H1 (cell line): ENCODE data around the gene CRYGS. TPM values are rescaled to one million over a fixed set of nuclear protein-coding genes. Genes with fewer than 3 reads are reported as not detected.
A peak's percentile ranks its signal among the peaks of the same experiment; 100 is the strongest.
"Not testable (repeated sequence)": the region's sequence is repeated elsewhere in the genome, so short reads cannot be mapped to it uniquely, and the experiment has no call there.

Experiments
- CTCF ChIA-PET: fragments of 300-600 bp; sonication (Branson Sonifier 250); formaldehyde crosslinking; loops from one replicate; lab custom pipeline; 2021; ENCODE audit not compliant: partially characterized antibody; lab: Charles Lee
- POLR2A ChIA-PET: fragments of 300-600 bp; sonication (Branson Sonifier 250); formaldehyde crosslinking; loops from one replicate; lab custom pipeline; 2021; ENCODE audit warnings: inconsistent platforms; ENCODE audit not compliant: partially characterized antibody; lab: Charles Lee
- DNase-seq, 2 experiments: peaks; one replicate each; pipeline versions ENCODE4 v3.0.0 to v3.0.0-alpha.2; 2010 to 2022; ENCODE audit warnings: low spot score in 2 of 2, low read depth in 1 of 2, mixed read lengths in 1 of 2
- FAIRE-seq: peaks from 2 replicates; lab custom pipeline; 2011; peaks lifted over from hg19 to GRCh38; lab: Jason Lieb, UNC
- H2AFZ ChIP-seq: 2 replicates; pipeline ENCODE4 v1.8.1; 2012; ENCODE audit warnings: low read length, inconsistent platforms
- H2AK5ac ChIP-seq: 2 replicates; pipeline ENCODE4 v1.6.1; 2013; ENCODE audit warnings: low read depth, low read length
- H2BK120ac ChIP-seq: replicated peaks from 2 replicates; pipeline ENCODE3; 2013; ENCODE audit warnings: low read depth, low read length, inconsistent platforms
- H2BK12ac ChIP-seq: 2 replicates; pipeline ENCODE4 v1.6.1; 2013; ENCODE audit warnings: low read depth, low read length
- H2BK15ac ChIP-seq: 2 replicates; pipeline ENCODE4 v1.6.1; 2013; ENCODE audit warnings: low read length
- H2BK20ac ChIP-seq: 2 replicates; pipeline ENCODE4 v1.6.1; 2013; ENCODE audit warnings: low read length
- H2BK5ac ChIP-seq: 2 replicates; pipeline ENCODE4 v1.6.1; 2013; ENCODE audit warnings: low read depth, low read length
- H3K14ac ChIP-seq: 2 replicates; pipeline ENCODE4 v1.6.1; 2013; ENCODE audit warnings: inconsistent platforms; ENCODE audit not compliant: insufficient read length
- H3K18ac ChIP-seq: 2 replicates; pipeline ENCODE4 v1.6.1; 2013; ENCODE audit warnings: low read length; ENCODE audit errors: extremely low read depth
- H3K23ac ChIP-seq: 2 replicates; pipeline ENCODE4 v1.6.1; 2013; ENCODE audit warnings: inconsistent platforms; ENCODE audit not compliant: insufficient read length
- H3K23me2 ChIP-seq: 2 replicates; pipeline ENCODE4 v1.6.1; 2013; ENCODE audit warnings: low read depth, low read length
- H3K27ac ChIP-seq: 2 replicates; pipeline ENCODE4 v1.6.1; 2011; ENCODE audit warnings: low read depth, low read length, inconsistent platforms
- H3K27me3 ChIP-seq, 4 experiments: replicated peaks in 1 of 4; 1 replicate in 1 of 4; 2 replicates in 3 of 4; pipeline versions ENCODE4 v1.6.1 to v1.8.1; 2011 to 2013; ENCODE audit warnings: low read length in 3 of 4, mild to moderate bottlenecking in 3 of 4, inconsistent platforms in 2 of 4, mixed read lengths in 2 of 4, moderate library complexity in 1 of 4; ENCODE audit not compliant: control insufficient read depth in 3 of 4, insufficient read depth in 3 of 4; ENCODE audit errors: extremely low read depth in 1 of 4
- H3K36me3 ChIP-seq, 4 experiments: 2 replicates each; pipeline versions ENCODE4 v1.6.1 to v1.8.1; 2011 to 2013; ENCODE audit warnings: mild to moderate bottlenecking in 4 of 4, low read length in 3 of 4, moderate library complexity in 2 of 4, control low read depth in 1 of 4, inconsistent platforms in 1 of 4; ENCODE audit not compliant: insufficient read depth in 4 of 4, control insufficient read depth in 2 of 4
- H3K4ac ChIP-seq: replicated peaks from 2 replicates; pipeline ENCODE3; 2013; ENCODE audit warnings: low read length, low read depth, mixed read lengths, inconsistent platforms; ENCODE audit not compliant: insufficient read length
- H3K4me1 ChIP-seq, 4 experiments: replicated peaks in 1 of 4; 1 replicate in 1 of 4; 2 replicates in 3 of 4; pipeline versions ENCODE4 v1.6.1 to v1.8.1; 2011 to 2013; ENCODE audit warnings: low read length in 3 of 4, inconsistent platforms in 2 of 4, mixed read lengths in 1 of 4; ENCODE audit not compliant: insufficient read depth in 4 of 4, control insufficient read depth in 3 of 4
- H3K4me2 ChIP-seq, 2 experiments: 2 replicates each; pipeline versions ENCODE4 v1.6.1 to v1.8.1; 2011 to 2013; ENCODE audit warnings: low read depth in 2 of 2, low read length in 2 of 2, control low read depth in 1 of 2, inconsistent platforms in 1 of 2, mild to moderate bottlenecking in 1 of 2; ENCODE audit not compliant: insufficient read depth in 1 of 2
- H3K4me3 ChIP-seq, 4 experiments: fragments of 200-600, 300-600 bp in 1 of 4; sonication (generic), shearing (Covaris generic), sonication (Bioruptor Twin) in 1 of 4; 2 replicates each; pipeline versions ENCODE4 v1.5.1 to v1.8.1; 2011 to 2016; ENCODE audit warnings: low read length in 4 of 4, low read depth in 3 of 4, control low read depth in 2 of 4, inconsistent platforms in 2 of 4, mild to moderate bottlenecking in 2 of 4, mixed read lengths in 1 of 4, moderate library complexity in 1 of 4; ENCODE audit not compliant: insufficient read depth in 2 of 4; ENCODE audit errors: extremely low read depth in 1 of 4
- H3K56ac ChIP-seq: replicated peaks from 2 replicates; pipeline ENCODE3; 2013; ENCODE audit warnings: low read depth, mild to moderate bottlenecking, mixed read lengths, low read length, inconsistent platforms; ENCODE audit not compliant: insufficient read length
- H3K79me1 ChIP-seq: 2 replicates; pipeline ENCODE4 v1.6.1; 2013; ENCODE audit warnings: low read depth, low read length, control low read depth
- H3K79me2 ChIP-seq, 2 experiments: 2 replicates each; pipeline versions ENCODE4 v1.6.1 to v1.8.1; 2012 to 2013; ENCODE audit warnings: low read length in 2 of 2, mild to moderate bottlenecking in 2 of 2, inconsistent platforms in 1 of 2; ENCODE audit not compliant: insufficient read depth in 2 of 2, control insufficient read depth in 1 of 2
- H3K9ac ChIP-seq, 4 experiments: replicated peaks in 1 of 4; 1 replicate in 1 of 4; 2 replicates in 3 of 4; pipeline versions ENCODE4 v1.6.1 to v1.8.1; 2011 to 2013; ENCODE audit warnings: low read depth in 3 of 4, low read length in 3 of 4, control low read depth in 2 of 4, mild to moderate bottlenecking in 2 of 4, moderate library complexity in 2 of 4, inconsistent platforms in 1 of 4; ENCODE audit errors: extremely low read depth in 1 of 4
- H3K9me3 ChIP-seq, 2 experiments: 2 replicates each; pipeline versions ENCODE4 v1.6.1 to v1.8.1; 2012 to 2013; ENCODE audit warnings: mild to moderate bottlenecking in 2 of 2, moderate library complexity in 2 of 2, control low read depth in 1 of 2, inconsistent platforms in 1 of 2, low read depth in 1 of 2, low read length in 1 of 2, mixed read lengths in 1 of 2; ENCODE audit not compliant: insufficient read depth in 2 of 2
- H4K20me1 ChIP-seq, 2 experiments: replicated peaks in 1 of 2; 2 replicates each; pipeline versions ENCODE3 to v1.8.1; 2011 to 2013; ENCODE audit warnings: inconsistent platforms in 2 of 2, low read length in 2 of 2, mild to moderate bottlenecking in 1 of 2; ENCODE audit not compliant: insufficient read depth in 2 of 2, control insufficient read depth in 1 of 2
- H4K5ac ChIP-seq: 2 replicates; pipeline ENCODE4 v1.6.1; 2013; ENCODE audit warnings: low read length, low read depth, mixed read lengths, inconsistent platforms; ENCODE audit not compliant: insufficient read length
- H4K8ac ChIP-seq: 2 replicates; pipeline ENCODE4 v1.8.0; 2013; ENCODE audit warnings: mild to moderate bottlenecking, moderate library complexity, low read length, inconsistent platforms; ENCODE audit not compliant: insufficient read depth; ENCODE audit errors: extremely low read depth
- H4K91ac ChIP-seq: replicated peaks from 2 replicates; pipeline ENCODE3; 2013; ENCODE audit warnings: low read length, mixed read lengths, inconsistent platforms; ENCODE audit not compliant: insufficient read length
- WGBS, 2 experiments: shearing (Covaris generic) in 1 of 2; methylation state at CpG; one replicate each; pipeline versions ENCODE4 v1.1.6 to v1.1.7; 2013 to 2015; ENCODE audit warnings: low lambda C conversion rate in 2 of 2, mixed read lengths in 2 of 2, inconsistent platforms in 1 of 2, low coverage in 1 of 2, missing lambda C conversion rate in 1 of 2; ENCODE audit not compliant: insufficient replicate concordance in 2 of 2, insufficient coverage in 1 of 2, insufficient read length in 1 of 2; ENCODE audit errors: extremely low coverage in 1 of 2, missing lambda C conversion rate in 1 of 2; 5-methylcytosine and 5-hydroxymethylcytosine counted together
- polyA plus RNA-seq, 7 experiments: library from polyadenylated mRNA; depleted of rRNA in 3 of 7; stranded (reverse) in 5 of 7; unstranded in 2 of 7; fragments of >200 nt in 5 of 7; fragments of 200-250 nt in 2 of 7; gene quantifications; 1 replicate in 5 of 7; 2 replicates in 1 of 7; 4 replicates in 1 of 7; pipeline versions ENCODE4 v1.2.1 to v1.2.3, GENCODE V29; 2011 to 2013; ENCODE audit warnings: missing spikeins in 2 of 7, mixed read lengths in 2 of 7
- total RNA-seq: library from RNA; stranded (reverse); fragmentation: NEBNext Ultra II Directional; extraction: Animal tissue kit (Norgen Biotek cat#: 25700); gene quantifications from 2 replicates; pipeline ENCODE4 v1.2.1, GENCODE V29; 2021

CRYGS gene
- total and polyA plus RNA-seq, 2 of the 8 experiments (the other 6 are each of a cell fraction or from before 2014, with no cell fraction given): 1.5 to 1.8 TPM

DNA sequence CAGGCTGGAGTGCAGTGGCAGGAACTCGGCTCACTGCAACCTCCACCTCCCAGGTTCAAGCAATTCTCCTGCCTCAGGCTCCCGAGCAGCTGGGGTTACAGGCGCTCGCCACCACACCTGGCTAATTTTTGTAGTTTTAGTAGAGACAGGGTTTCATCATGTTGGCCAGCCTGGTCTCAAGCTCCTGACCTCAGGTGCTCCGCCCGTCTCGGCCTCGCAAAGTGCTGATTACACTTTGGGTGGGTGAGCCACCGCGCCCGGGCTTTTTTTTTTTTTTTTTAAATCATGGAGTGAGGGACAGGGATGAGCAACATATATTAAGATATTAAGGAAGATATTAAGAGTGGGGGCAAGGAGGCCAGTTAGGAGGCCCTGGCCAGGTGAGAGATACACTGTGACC is 25.2 kb upstream of the CRYGS start:
- not testable (repeated sequence) for H2BK12ac ChIP-seq, H2AK5ac ChIP-seq, H3K18ac ChIP-seq, H3K27me3 ChIP-seq, H3K27ac ChIP-seq, H4K91ac ChIP-seq, H2BK5ac ChIP-seq, H4K8ac ChIP-seq, H3K4ac ChIP-seq, DNase-seq, H3K56ac ChIP-seq, H3K9me3 ChIP-seq, H2BK15ac ChIP-seq, H2BK20ac ChIP-seq, FAIRE-seq, H2AFZ ChIP-seq, H3K23ac ChIP-seq, H3K79me1 ChIP-seq, H4K5ac ChIP-seq, H4K20me1 ChIP-seq, H3K14ac ChIP-seq, H2BK120ac ChIP-seq
- ChIA-PET CTCF (interaction anchor here (1.0 to 1.7 kb wide), 2 partner anchors 10 to 252 kb away, joined by 3 to 4 read pairs; no protein-coding TSS in a partner anchor), POLR2A (interaction anchor here (0.6 to 9.0 kb wide), 10 partner anchors 18 to 696 kb away, joined by 3 to 96 read pairs (median 4); partner anchors contain the start of genes EIF4A2 and RFC4)
- H3K4me3 ChIP-seq: peak overlapping the region; percentile 82 to 87 (median 84); a peak in 7 of 8 replicates
- peaks cover 0 to 11% (median 4%) of the 10 kb centered on the region in 4 experiments; a peak in 6 of 7 replicates for H3K4me1 ChIP-seq
- 96% methylated on average over 6 of the region's 11 CpGs; no CpG with 5 or more reads in 1 of the 2 experiments for WGBS, 2 experiments
- H3K79me2 ChIP-seq: peaks cover 0 to 21% of the 10 kb centered on the region in 2 experiments; a peak in 3 of 4 replicates
- peak overlapping the region; percentile 91 to 99 for H3K4me2 ChIP-seq
- H3K36me3 ChIP-seq: peaks cover 5 to 17% (median 12%) of the 10 kb centered on the region in 4 experiments; a peak in 7 of 8 replicates
- peaks cover 16% of the 10 kb centered on the region for H3K23me2 ChIP-seq
- peak overlapping the region in 2 of 4 experiments; percentile 77 to 95; a peak in 5 of 7 replicates for H3K9ac ChIP-seq
